GM23338 (cell line): ENCODE results near the gene SDC1.

Experiments used
- CREB1 ChIP-seq: fragments of 250-450 bp; sonication (Bioruptor Pico); IDR thresholded peaks from 2 replicates; pipeline ENCODE4 v1.5.0; 2020; ENCODE audit warnings: low read depth, mild to moderate bottlenecking, moderate library complexity
- EZH2 ChIP-seq: fragments of 200-600 bp; sonication (generic); IDR thresholded peaks from one replicate; pipeline ENCODE4 v1.8.0; 2017; ENCODE audit warnings: antibody characterized with exemption, mild to moderate bottlenecking, low read depth; ENCODE audit not compliant: unreplicated experiment
- EZH2phosphoT487 ChIP-seq: fragments of 200-600 bp; sonication (generic); IDR thresholded peaks from one replicate; pipeline ENCODE4 v1.8.1; 2018; ENCODE audit warnings: antibody characterized with exemption; ENCODE audit not compliant: unreplicated experiment
- JUNB ChIP-seq: IDR thresholded peaks from one replicate; pipeline ENCODE4 v1.6.1; 2016; ENCODE audit warnings: antibody characterized with exemption; ENCODE audit not compliant: unreplicated experiment
- NANOG ChIP-seq: IDR thresholded peaks from 2 replicates; pipeline ENCODE4 v1.6.1; 2016; ENCODE audit warnings: antibody characterized with exemption, borderline replicate concordance
- POLR2AphosphoS5 ChIP-seq: IDR thresholded peaks from 2 replicates; pipeline ENCODE4 v1.6.1; 2016; ENCODE audit warnings: antibody characterized with exemption, low read depth
- ZNF114 ChIP-seq: fragments of 250-450 bp; sonication (Bioruptor Pico); IDR thresholded peaks from 2 replicates; pipeline ENCODE4 v1.5.0; 2020; ENCODE audit warnings: mild to moderate bottlenecking, moderate library complexity
- ZNF331 ChIP-seq: fragments of 250-450 bp; sonication (Bioruptor Pico); IDR thresholded peaks from 2 replicates; pipeline ENCODE4 v1.5.0; 2020; ENCODE audit warnings: low read depth, mild to moderate bottlenecking, moderate library complexity
- TF ChIP-seq, protein P1 (sequence below), 2 experiments: fragments of 200-600 bp in 1 of 2; sonication (generic) in 1 of 2; conservative IDR thresholded peaks; 2 replicates each; pipeline versions ENCODE4 v1.5.1 to v1.6.1; 2016 to 2017; ENCODE audit warnings: antibody characterized with exemption in 2 of 2, low read depth in 2 of 2, mild to moderate bottlenecking in 2 of 2, moderate library complexity in 1 of 2
- TF ChIP-seq, protein P2 (sequence below): IDR thresholded peaks from one replicate; pipeline ENCODE4 v1.6.1; 2018; ENCODE audit warnings: antibody characterized with exemption; ENCODE audit not compliant: unreplicated experiment
- TF ChIP-seq, protein P3 (sequence below): IDR thresholded peaks from 2 replicates; pipeline ENCODE4 v1.6.1; 2016; ENCODE audit warnings: antibody characterized with exemption

DNA sequence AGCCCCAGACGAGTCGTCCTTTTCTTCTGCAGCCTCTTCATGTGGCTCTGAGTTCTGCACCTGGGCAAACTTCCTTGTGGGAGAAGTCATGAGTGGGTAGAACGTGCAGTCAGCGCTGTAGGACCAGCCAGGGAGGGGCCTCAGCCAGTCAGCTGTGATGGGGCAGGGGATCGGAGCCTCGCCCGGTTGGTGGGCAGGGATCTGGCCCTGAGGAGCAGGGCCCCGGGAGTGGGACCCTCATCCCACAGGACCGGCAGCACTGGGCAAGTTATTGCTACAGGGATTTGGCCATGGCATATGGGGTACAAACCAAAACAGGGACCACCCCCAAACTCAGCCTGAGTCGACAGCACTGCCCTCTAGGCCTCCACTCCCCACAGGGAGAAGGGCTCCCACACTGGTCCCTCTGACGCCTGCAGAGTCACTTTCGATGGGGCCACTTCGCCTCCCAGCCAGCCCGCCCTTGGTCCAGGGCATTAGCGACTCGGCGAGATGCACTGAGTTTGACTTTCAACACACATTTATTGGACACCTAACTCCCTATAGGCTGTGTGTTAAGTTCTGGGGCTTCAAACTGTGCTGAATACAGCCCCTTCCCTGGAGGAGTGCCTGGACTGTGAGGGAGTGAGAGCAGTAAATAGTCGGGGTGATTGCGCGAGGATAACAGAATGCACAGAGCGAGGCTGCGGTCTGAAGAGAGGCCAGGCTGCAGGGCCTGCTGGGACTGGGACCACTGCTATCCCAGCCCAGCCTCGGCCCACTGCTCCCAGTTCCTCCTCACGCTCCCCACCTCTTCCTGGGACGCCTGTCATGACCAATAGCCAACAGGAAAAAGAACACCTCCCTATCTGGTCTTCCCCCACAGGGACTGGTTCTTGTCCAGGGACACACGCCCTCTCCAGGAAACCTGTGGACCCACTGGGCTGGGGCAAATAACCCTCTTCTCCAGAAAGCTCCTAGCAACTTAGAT is 55.9 kb downstream of the SDC1 start:
- TF ChIP-seq, protein P1, sequence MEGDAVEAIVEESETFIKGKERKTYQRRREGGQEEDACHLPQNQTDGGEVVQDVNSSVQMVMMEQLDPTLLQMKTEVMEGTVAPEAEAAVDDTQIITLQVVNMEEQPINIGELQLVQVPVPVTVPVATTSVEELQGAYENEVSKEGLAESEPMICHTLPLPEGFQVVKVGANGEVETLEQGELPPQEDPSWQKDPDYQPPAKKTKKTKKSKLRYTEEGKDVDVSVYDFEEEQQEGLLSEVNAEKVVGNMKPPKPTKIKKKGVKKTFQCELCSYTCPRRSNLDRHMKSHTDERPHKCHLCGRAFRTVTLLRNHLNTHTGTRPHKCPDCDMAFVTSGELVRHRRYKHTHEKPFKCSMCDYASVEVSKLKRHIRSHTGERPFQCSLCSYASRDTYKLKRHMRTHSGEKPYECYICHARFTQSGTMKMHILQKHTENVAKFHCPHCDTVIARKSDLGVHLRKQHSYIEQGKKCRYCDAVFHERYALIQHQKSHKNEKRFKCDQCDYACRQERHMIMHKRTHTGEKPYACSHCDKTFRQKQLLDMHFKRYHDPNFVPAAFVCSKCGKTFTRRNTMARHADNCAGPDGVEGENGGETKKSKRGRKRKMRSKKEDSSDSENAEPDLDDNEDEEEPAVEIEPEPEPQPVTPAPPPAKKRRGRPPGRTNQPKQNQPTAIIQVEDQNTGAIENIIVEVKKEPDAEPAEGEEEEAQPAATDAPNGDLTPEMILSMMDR (conservative IDR thresholded peaks at IDR 0.05; ENCODE audit: low read depth in 2 of 2) = 0 out of 4 replicates have a peak, but pooled peaks of 1 of the 2 experiments have one; percentile 13
- TF ChIP-seq, protein P2, sequence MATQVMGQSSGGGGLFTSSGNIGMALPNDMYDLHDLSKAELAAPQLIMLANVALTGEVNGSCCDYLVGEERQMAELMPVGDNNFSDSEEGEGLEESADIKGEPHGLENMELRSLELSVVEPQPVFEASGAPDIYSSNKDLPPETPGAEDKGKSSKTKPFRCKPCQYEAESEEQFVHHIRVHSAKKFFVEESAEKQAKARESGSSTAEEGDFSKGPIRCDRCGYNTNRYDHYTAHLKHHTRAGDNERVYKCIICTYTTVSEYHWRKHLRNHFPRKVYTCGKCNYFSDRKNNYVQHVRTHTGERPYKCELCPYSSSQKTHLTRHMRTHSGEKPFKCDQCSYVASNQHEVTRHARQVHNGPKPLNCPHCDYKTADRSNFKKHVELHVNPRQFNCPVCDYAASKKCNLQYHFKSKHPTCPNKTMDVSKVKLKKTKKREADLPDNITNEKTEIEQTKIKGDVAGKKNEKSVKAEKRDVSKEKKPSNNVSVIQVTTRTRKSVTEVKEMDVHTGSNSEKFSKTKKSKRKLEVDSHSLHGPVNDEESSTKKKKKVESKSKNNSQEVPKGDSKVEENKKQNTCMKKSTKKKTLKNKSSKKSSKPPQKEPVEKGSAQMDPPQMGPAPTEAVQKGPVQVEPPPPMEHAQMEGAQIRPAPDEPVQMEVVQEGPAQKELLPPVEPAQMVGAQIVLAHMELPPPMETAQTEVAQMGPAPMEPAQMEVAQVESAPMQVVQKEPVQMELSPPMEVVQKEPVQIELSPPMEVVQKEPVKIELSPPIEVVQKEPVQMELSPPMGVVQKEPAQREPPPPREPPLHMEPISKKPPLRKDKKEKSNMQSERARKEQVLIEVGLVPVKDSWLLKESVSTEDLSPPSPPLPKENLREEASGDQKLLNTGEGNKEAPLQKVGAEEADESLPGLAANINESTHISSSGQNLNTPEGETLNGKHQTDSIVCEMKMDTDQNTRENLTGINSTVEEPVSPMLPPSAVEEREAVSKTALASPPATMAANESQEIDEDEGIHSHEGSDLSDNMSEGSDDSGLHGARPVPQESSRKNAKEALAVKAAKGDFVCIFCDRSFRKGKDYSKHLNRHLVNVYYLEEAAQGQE = no peak
- TF ChIP-seq POLR2AphosphoS5 (no peak), CREB1 (CRISPR knock-in tag) (no peak), EZH2 (no peak), ZNF114 (CRISPR knock-in tag) (no peak), EZH2phosphoT487 (no peak), JUNB (no peak), ZNF331 (CRISPR knock-in tag) (no peak), NANOG (no peak)
- TF ChIP-seq, protein P3, sequence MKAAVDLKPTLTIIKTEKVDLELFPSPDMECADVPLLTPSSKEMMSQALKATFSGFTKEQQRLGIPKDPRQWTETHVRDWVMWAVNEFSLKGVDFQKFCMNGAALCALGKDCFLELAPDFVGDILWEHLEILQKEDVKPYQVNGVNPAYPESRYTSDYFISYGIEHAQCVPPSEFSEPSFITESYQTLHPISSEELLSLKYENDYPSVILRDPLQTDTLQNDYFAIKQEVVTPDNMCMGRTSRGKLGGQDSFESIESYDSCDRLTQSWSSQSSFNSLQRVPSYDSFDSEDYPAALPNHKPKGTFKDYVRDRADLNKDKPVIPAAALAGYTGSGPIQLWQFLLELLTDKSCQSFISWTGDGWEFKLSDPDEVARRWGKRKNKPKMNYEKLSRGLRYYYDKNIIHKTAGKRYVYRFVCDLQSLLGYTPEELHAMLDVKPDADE = no peak
